Mammary microvascular endothelial cell (primary cell): ENCODE results near the gene RRAGB. TPM values are rescaled to one million over a fixed set of nuclear protein-coding genes. Genes with fewer than 3 reads are reported as not detected.

ENCODE experiments used
- total RNA-seq: library from RNA; depleted of rRNA; stranded (reverse); fragments of >200 nt; gene quantifications from 2 replicates; pipeline ENCODE4 v1.2.3, GENCODE V29; 2015

RRAGB gene
- 8.9 and 10.0 TPM in 2 replicates for total RNA-seq

GRCh38 chrX:55717521-55718497 is at the start of gene RRAGB:
RRAGB (plus strand) TSS chrX:55717749; CDS start chrX:55718328, 579 bp downstream.

Other genes starting within 250 kb of the RRAGB start
- gene USP51, start 227.9 kb upstream of the RRAGB start, total RNA-seq = 0.79 and 1.00 TPM in 2 replicates
- gene FOXR2, start 94.3 kb upstream of the RRAGB start, total RNA-seq = not detected in 2 replicates